ENCODE results near the gene RHOB.
A peak's percentile ranks its signal among the peaks of the same experiment; 100 is the strongest.

The RHOB gene

DNA sequence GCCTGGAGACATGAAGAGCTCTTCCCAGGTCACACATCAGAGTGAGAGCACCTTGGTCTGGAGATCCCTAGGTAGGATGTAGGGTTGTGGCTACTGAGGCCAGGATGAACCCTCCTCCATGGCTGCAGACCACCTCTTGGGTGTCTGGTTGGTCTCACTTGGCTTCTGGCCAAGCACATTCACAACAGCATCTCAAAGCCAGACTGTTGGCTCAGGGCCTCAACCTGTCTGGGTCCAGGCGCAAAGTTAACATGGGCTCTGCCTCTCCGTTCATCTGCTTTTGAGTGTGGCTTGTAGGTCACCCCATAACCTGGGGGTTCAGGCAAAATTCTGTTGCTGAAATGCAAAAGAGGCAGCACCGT, 40.1 kb downstream of the RHOB start:
- TF ChIP-seq ISL1 (CRISPR knock-in tag; IDR thresholded peaks at IDR 0.05), result no peak
- TF ChIP-seq CSDC2 (CRISPR knock-in tag; IDR thresholded peaks at IDR 0.05), result no peak
- TF ChIP-seq OSR1 (CRISPR knock-in tag; IDR thresholded peaks at IDR 0.05), result no peak
- TF ChIP-seq ARNTL (CRISPR knock-in tag; IDR thresholded peaks at IDR 0.05; ENCODE audit: borderline replicate concordance, low read depth), result no peak
- no peak for TF ChIP-seq CSRNP3 (CRISPR knock-in tag; IDR thresholded peaks at IDR 0.05)
- TF ChIP-seq ESRRG (CRISPR knock-in tag; IDR thresholded peaks at IDR 0.05), result no peak
- TF ChIP-seq ZNF8 (CRISPR knock-in tag; IDR thresholded peaks at IDR 0.05), result no peak
- no peak for TF ChIP-seq ZNF70 (CRISPR knock-in tag; IDR thresholded peaks at IDR 0.05)
- TF ChIP-seq POU6F1 (CRISPR knock-in tag; IDR thresholded peaks at IDR 0.05; ENCODE audit: borderline replicate concordance, low read depth), result no peak
- TF ChIP-seq ZC3H10 (CRISPR knock-in tag; IDR thresholded peaks at IDR 0.05), result no peak
- TF ChIP-seq TCF4 (CRISPR knock-in tag; IDR thresholded peaks at IDR 0.05; ENCODE audit: borderline replicate concordance), result no peak
- TF ChIP-seq ZFP30 (CRISPR knock-in tag; IDR thresholded peaks at IDR 0.05), result no peak
- TF ChIP-seq ZFP3 (CRISPR knock-in tag; IDR thresholded peaks at IDR 0.05), result no peak
- no peak for TF ChIP-seq TSHZ2 (CRISPR knock-in tag; IDR thresholded peaks at IDR 0.05)
- TF ChIP-seq CREB5 (CRISPR knock-in tag; IDR thresholded peaks at IDR 0.05; ENCODE audit: low read depth), result no peak
- TF ChIP-seq SNAI2 (CRISPR knock-in tag; IDR thresholded peaks at IDR 0.05), result no peak
- no peak for TF ChIP-seq TOX (CRISPR knock-in tag; IDR thresholded peaks at IDR 0.05; ENCODE audit: borderline replicate concordance)
- no peak for TF ChIP-seq RARB (CRISPR knock-in tag; IDR thresholded peaks at IDR 0.05)
- no peak for TF ChIP-seq BACH2 (CRISPR knock-in tag; IDR thresholded peaks at IDR 0.05; ENCODE audit: borderline replicate concordance)
- no peak for ATAC-seq

GRCh38 chr2:20487392-20488174, 40.7 kb downstream of the RHOB start:
- TF ChIP-seq SNAI2 (CRISPR knock-in tag; IDR thresholded peaks at IDR 0.05), result no peak
- TF ChIP-seq ISL1 (CRISPR knock-in tag; IDR thresholded peaks at IDR 0.05), result no peak
- TF ChIP-seq OSR1 (CRISPR knock-in tag; IDR thresholded peaks at IDR 0.05), result no peak
- 0 out of 2 replicates have a peak, but pooled peaks have one; percentile 9 for TF ChIP-seq TCF4 (CRISPR knock-in tag; IDR thresholded peaks at IDR 0.05; ENCODE audit: borderline replicate concordance)
- ATAC-seq, result no peak

DNA sequence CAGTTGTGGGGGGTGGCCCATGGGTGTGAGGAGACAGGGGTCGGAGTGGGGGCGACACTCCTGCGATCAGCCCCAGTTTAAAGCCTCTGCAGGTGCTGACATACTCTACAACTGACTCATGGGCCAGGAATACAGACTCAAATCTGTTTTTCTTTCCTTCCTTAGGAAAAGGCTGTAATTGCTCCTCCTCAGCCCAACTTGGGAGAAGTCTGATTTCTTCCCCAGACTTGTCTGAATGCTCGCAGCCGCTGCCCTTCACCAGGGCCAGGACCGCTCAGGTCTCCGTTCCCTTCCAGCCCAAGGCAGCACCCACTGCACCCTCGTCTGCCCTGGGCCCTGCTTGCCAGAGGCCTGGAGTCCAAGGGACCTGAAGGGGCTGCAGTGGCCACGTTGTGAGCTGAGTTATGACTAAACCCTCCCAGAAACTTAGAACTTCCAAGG, 41.3 kb downstream of the RHOB start:
- ATAC-seq, result no peak; the same call in 2 of the 3 replicates
- TF ChIP-seq GLIS3 (CRISPR knock-in tag; IDR thresholded peaks at IDR 0.05) (no peak), ARNTL (CRISPR knock-in tag; IDR thresholded peaks at IDR 0.05; ENCODE audit: borderline replicate concordance, low read depth) (no peak), PPARA (CRISPR knock-in tag; IDR thresholded peaks at IDR 0.05; ENCODE audit: borderline replicate concordance) (no peak), ESRRG (CRISPR knock-in tag; IDR thresholded peaks at IDR 0.05) (no peak), POU6F1 (CRISPR knock-in tag; IDR thresholded peaks at IDR 0.05; ENCODE audit: borderline replicate concordance, low read depth) (no peak), ZNF8 (CRISPR knock-in tag; IDR thresholded peaks at IDR 0.05) (no peak), CSRNP3 (CRISPR knock-in tag; IDR thresholded peaks at IDR 0.05) (no peak)
- TF ChIP-seq, protein P1, sequence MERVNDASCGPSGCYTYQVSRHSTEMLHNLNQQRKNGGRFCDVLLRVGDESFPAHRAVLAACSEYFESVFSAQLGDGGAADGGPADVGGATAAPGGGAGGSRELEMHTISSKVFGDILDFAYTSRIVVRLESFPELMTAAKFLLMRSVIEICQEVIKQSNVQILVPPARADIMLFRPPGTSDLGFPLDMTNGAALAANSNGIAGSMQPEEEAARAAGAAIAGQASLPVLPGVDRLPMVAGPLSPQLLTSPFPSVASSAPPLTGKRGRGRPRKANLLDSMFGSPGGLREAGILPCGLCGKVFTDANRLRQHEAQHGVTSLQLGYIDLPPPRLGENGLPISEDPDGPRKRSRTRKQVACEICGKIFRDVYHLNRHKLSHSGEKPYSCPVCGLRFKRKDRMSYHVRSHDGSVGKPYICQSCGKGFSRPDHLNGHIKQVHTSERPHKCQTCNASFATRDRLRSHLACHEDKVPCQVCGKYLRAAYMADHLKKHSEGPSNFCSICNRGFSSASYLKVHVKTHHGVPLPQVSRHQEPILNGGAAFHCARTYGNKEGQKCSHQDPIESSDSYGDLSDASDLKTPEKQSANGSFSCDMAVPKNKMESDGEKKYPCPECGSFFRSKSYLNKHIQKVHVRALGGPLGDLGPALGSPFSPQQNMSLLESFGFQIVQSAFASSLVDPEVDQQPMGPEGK (CRISPR knock-in tag; IDR thresholded peaks at IDR 0.05; ENCODE audit: borderline replicate concordance), result no peak

Measured in SK-N-SH treated with all-trans-retinoic acid at 6 μM for 48 hours (cell line).